ENCODE data around the gene KCTD18.

The KCTD18 gene

DNA sequence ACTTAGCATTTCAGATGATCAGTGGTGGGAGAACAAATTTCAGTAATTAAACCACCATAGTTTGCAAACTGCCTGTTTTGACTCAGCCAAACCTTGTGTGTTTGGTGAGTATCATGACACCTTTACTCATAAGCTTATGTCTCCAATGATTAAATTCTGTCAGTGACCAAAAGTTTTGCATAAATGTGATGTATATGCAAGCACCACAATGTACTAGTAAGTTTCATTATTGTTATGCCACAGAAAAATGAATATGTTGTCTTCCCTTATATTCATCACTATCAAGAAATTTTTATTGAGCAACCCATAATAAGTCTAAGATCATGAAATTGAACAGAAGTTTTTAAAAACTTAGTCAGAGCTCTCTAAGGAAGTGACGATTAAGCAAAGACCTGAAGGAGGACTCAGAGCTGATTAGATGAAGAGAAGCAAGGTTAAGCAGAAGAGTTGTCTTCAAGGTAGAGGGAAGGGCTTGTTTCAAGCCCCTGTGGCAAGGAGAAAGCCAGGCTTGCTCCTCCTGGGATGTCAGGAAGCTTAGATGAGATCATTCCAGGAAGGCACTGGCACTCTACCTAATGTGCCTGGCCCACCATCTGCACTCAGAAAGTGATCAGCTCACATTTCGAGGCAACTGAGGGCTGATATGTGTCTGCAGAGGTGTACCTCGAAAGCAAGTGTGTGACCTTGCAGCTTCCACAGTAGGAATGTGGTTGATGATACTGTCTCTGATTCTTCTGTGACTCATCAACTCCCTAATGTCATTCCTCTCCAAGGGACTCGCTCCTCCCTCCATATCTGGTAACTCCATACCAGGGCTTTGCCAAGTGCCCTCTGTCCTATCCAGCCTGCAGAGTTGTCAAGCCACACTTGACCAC, 54.7 kb downstream of the KCTD18 start:
- FAIRE-seq, result no peak

GRCh38 chr2:200453853-200454534, 55.9 kb downstream of the KCTD18 start:
- FAIRE-seq, result no peak

DNA sequence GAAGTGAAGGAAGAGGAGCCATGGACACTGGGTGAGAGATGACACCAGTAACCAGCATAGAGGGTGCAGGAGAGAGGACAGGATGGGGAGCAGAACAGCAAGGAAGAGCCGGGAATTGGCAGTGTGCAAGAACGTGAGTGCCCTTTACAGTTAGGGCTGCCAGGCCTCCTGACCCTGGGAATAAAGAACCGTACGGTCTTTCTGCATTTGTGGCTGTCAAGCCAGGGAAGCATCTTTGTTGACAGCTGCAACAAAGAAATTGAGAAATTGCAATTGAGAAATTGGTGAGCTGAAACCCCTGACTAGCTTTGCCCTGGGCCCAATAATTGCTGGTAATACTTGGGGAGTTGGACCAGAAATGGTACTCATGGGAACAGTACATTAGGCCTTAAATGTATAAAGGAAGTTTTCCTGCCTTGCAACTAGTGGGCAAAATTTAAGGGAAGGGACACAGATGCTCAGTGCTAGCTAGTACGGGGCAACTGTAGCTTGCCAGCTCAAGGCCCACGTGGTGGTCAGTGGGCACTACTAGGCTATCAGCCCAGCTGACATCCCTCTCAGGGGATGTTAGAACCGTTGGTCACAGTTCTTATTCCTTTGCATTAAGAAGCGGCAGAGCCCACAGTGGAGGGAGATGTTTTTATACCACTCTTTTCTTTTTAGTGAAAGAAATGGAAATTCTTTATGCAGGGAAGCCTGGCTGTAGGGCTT, 56.6 kb downstream of the KCTD18 start:
- FAIRE-seq, result no peak

- FAIRE-seq, result no peak
Observed at GRCh38 chr2:200452377-200452776, 57.5 kb downstream of the KCTD18 start.

GRCh38 chr2:200451511-200451910, 58.4 kb downstream of the KCTD18 start:
- no peak for FAIRE-seq

- FAIRE-seq, result no peak
Observed at GRCh38 chr2:200450288-200450687, 59.6 kb downstream of the KCTD18 start.

DNA sequence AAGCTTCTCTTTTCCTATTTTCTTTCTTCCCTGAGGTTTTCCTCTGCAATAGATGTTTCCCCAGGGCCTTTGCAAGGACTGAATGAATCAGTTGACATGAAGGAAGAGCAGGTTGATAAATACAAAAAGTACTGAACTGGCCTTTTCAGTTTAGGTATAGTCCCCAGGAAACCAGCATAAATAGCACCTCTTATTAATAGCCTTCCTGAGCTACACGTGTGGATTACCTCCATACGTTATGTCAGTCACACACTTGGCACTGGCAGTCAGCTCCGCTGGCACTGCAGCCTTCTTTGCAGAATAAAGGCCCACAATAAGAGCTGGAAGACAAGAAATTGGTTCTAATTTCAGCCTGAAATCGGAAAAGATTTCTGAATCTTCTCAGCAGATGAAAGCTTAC, 60.7 kb downstream of the KCTD18 start:
- no peak for FAIRE-seq

GRCh38 chr2:200448455-200448854, 61.4 kb downstream of the KCTD18 start:
- FAIRE-seq, result no peak

DNA sequence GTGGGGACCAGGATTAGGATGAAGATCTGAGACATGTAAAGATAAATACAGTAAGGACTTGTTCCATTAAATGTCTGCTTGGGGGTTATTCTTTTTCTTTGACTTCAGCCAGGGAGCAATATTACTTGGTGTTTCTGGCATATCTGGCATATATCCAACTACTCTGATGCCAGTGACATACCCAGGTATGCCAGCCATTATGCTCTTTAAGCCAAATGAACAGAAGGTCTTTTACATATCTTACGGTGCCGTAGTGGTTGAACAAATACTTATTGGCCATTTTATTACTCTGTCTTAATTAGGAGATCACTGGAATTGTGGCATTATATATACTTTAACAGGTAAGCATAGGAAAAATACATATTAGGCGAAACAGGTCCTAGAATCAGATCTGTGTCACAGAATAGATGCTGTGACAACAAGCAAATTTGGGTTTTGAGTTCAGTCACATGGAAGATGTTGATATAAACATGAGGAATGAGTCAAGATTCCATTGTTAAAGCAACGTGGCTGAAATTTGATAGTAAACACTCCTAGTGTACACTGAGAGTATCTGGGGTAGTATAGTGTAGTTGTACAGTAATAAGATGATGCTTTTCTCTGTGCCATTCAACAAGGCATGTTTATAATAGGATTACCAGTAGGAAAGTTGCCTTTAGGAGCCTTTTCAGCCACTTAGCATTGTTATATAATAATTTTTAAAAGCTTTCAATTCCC, 62.6 kb downstream of the KCTD18 start:
- no peak for FAIRE-seq

DNA sequence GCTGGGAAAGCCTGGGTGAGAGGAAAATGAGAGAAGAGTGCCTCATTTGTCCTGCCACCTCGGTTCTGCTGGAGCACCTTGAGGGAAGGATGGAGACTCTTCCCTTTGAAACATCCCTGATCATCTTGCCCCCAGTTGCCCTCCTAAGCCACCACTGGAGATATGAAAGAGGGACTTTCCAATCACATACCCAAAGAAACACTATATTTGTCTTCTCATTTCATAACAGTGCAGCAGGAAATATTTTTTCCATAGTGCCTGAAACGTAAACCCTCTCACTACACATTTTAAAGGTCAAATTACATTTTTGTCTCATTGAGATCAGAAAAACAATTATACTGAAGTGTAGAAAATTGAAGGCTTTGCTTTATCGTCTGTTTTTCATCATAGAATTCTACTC, 63.3 kb downstream of the KCTD18 start:
- FAIRE-seq, result no peak

DNA sequence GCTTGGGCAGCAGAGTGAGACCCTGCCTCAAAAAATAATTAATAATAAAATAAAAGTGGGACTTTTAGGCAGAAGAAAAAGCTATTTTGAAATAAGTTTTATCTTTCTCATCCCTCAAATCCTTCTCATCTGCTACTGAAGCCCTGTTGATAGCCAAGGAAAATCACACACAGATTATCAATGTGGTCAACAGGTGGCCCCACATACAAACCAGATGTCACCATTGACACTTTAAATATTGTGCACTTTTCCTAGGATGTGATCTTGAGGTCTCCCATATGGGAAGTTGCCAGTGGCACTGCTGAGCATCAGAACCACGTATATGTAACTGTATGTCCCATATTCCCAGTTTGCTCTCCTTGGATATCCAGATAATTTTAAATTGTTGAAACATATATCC, 64.6 kb downstream of the KCTD18 start:
- FAIRE-seq, result no peak

DNA sequence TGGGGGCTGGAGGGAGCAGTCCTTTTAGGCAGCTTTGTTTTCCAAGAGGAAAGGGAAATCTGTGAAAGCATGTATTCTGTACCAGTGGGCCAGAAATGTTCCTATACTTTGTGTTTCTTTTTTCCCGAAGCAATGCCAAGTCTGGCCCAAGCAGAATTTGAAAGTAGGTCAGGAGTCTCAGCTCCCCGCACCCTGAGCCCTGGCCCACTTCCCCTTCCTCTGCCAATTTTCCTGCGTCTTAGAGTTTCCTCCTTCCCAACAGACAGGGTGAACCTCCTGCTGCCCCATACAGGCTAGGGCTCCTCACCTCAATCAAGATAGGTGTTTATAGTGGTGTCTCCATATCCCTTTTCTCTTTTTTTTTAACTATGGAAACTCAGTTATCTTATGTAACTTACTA, 65.3 kb downstream of the KCTD18 start:
- FAIRE-seq, result no peak

GRCh38 chr2:200443916-200444315, 66.0 kb downstream of the KCTD18 start:
- no peak for FAIRE-seq

DNA sequence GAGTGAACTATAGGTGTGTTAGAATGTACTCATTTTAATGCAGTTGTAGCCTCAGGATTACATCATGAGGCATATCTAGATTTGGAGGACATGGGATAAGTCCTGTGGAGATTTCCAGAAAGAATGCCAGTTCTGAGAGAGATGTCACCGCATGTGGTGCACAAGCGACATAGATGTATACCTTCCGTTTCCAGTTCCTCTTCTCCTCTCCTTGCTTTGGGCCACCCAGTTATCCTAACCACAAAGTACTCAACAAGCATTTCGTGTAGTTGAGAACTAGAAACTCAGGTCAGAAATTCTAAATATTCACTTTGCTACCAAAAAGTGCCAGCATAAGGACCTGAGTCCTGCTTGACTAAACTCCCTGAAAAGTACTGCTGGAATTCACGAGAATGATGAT, 66.5 kb downstream of the KCTD18 start:
- FAIRE-seq, result no peak

GRCh38 chr2:200442471-200442870, 67.4 kb downstream of the KCTD18 start:
- no peak for FAIRE-seq

- no peak for FAIRE-seq
Observed at GRCh38 chr2:200439981-200440380, 69.9 kb downstream of the KCTD18 start.

All from A204.1 (cell line).